Pericardium fibroblast (primary cell): Measurements from ENCODE around the gene HERC5. TPM values are rescaled to one million over a fixed set of nuclear protein-coding genes. Genes with fewer than 3 reads are reported as not detected.

Experiments
- total RNA-seq: library from RNA; depleted of rRNA; stranded (reverse); fragments of >200 nt; gene quantifications from 2 replicates; pipeline ENCODE4 v1.2.3, GENCODE V29; 2015

HERC5 gene
- total RNA-seq = 0.23 and 0.34 TPM in 2 replicates

DNA sequence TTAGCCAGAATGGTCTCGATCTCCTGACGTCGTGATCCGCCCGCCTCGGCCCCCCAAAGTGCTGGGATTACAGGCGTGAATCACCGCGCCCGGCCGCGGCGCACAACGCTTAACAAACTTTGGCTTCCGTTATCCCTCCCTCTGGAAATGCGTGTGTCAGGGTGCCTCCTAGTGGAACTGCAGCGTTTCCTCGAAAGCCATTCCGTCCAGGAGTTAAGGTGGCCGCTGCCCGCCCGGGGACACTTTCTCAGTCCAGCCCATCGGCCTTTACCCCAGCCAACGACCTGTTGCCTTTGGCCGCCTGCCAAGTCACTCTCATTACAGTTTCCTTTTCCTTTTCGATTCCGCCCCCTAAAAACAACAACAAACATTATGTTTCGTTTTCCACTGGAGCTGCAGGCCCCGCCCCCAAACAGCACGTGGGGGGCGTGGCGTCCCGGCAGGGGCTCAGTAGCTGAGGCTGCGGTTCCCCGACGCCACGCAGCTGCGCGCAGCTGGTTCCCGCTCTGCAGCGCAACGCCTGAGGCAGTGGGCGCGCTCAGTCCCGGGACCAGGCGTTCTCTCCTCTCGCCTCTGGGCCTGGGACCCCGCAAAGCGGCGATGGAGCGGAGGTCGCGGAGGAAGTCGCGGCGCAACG is at the start of gene HERC5:
TSS of gene HERC5 (plus strand) at position 450 of the 637 bp plus-strand sequence. CDS start at position 601, 151 bp downstream.

GRCh38 chr4:88523325-88524129 is 66.6 kb downstream of the HERC5 start, which contains the start of gene PYURF:
TSS of gene PYURF (minus strand) at chr4:88523776. CDS start at chr4:88523700, 76 bp downstream.

Other genes with a start within 250 kb of the HERC5 start
- gene PPM1K, start 172.6 kb upstream of the HERC5 start, total RNA-seq = 1.8 and 6.9 TPM in 2 replicates
- gene HERC6, start 78.3 kb upstream of the HERC5 start, total RNA-seq = 1.2 and 1.4 TPM in 2 replicates
- 74.3 and 83.5 TPM in 2 replicates for gene PYURF, start 66.7 kb downstream of the HERC5 start, total RNA-seq
- 6.2 and 11.1 TPM in 2 replicates for gene HERC3, start 135.4 kb downstream of the HERC5 start, total RNA-seq
- 3.2 and 6.5 TPM in 2 replicates for gene NAP1L5, start 240.7 kb downstream of the HERC5 start, total RNA-seq